GM18951 (cell line): ENCODE results near the gene DENND10.
"Not testable (repeated sequence)": the region's sequence is repeated elsewhere in the genome, so short reads cannot be mapped to it uniquely, and the experiment has no call there.

Source experiments
- POLR2A ChIP-seq: IDR thresholded peaks from 4 replicates; pipeline ENCODE4 v1.6.1; 2011; ENCODE audit warnings: mild to moderate bottlenecking; ENCODE audit not compliant: insufficient read length, insufficient read depth; ENCODE audit errors: extremely low read depth
- in situ Hi-C: fragments of 300-500 bp; cut with MboI; formaldehyde crosslinking; loops from one replicate; pipeline ENCODE4 v1.12.0; 2022; ENCODE audit warnings: low sequenced_read_pairs, mixed read lengths, inconsistent platforms; ENCODE audit not compliant: unreplicated experiment

DENND10 gene

GRCh38 chr10:119084896-119085295, 19.0 kb upstream of the DENND10 start:
- in situ Hi-C loops: no loop called here
- no peak for TF ChIP-seq POLR2A

- no peak for TF ChIP-seq POLR2A
- in situ Hi-C loops: no loop called here
Measured at GRCh38 chr10:119087271-119087882, 16.5 kb upstream of the DENND10 start.

- no peak for TF ChIP-seq POLR2A
- in situ Hi-C loops: no loop called here
Measured at GRCh38 chr10:119090026-119090795, 13.7 kb upstream of the DENND10 start.

GRCh38 chr10:119090968-119091367, 12.9 kb upstream of the DENND10 start:
- in situ Hi-C loops: no loop called here
- no peak for TF ChIP-seq POLR2A

GRCh38 chr10:119095640-119096039, 8.3 kb upstream of the DENND10 start:
- no peak for TF ChIP-seq POLR2A
- in situ Hi-C loops: no loop called here

- in situ Hi-C loops: not testable (repeated sequence)
Measured at GRCh38 chr10:119096641-119097415, 7.1 kb upstream of the DENND10 start.

- TF ChIP-seq POLR2A: no peak
- in situ Hi-C loops: no loop called here
Measured at GRCh38 chr10:119098576-119098975, 5.3 kb upstream of the DENND10 start.

- TF ChIP-seq POLR2A: no peak
- in situ Hi-C loops: no loop called here
Measured at GRCh38 chr10:119100434-119101238, 3.3 kb upstream of the DENND10 start.

GRCh38 chr10:119101366-119102098, 2.4 kb upstream of the DENND10 start:
- TF ChIP-seq POLR2A: no peak
- in situ Hi-C loops: no loop called here

GRCh38 chr10:119103241-119103902, 541 bp upstream of the DENND10 start:
- in situ Hi-C loops: no loop called here
- TF ChIP-seq POLR2A: no peak

GRCh38 chr10:119104654-119105015, 722 bp downstream of the DENND10 start:
- in situ Hi-C loops: no loop called here
- no peak for TF ChIP-seq POLR2A

GRCh38 chr10:119105155-119105554, 1.2 kb downstream of the DENND10 start:
- TF ChIP-seq POLR2A: no peak
- in situ Hi-C loops: no loop called here

- in situ Hi-C loops: not testable (repeated sequence)
Measured at GRCh38 chr10:119105899-119106298, 2.0 kb downstream of the DENND10 start.

GRCh38 chr10:119107106-119107505, 3.2 kb downstream of the DENND10 start:
- in situ Hi-C loops: not testable (repeated sequence)

- in situ Hi-C loops: not testable (repeated sequence)
Measured at GRCh38 chr10:119107771-119108170, 3.9 kb downstream of the DENND10 start.
